ENCODE measurements around the gene SHBG.
"Not testable (repeated sequence)": the region's sequence is repeated elsewhere in the genome, so short reads cannot be mapped to it uniquely, and the experiment has no call there.

SHBG gene

GRCh38 chr17:7611635-7612293 lies 18.2 kb upstream of the SHBG start:
- DNase-seq (ENCODE audit: low read depth in 2 of 2), result no peak

GRCh38 chr17:7612294-7612640 lies 17.7 kb upstream of the SHBG start:
- no peak for DNase-seq (ENCODE audit: low read depth in 2 of 2)

- DNase-seq (ENCODE audit: low read depth in 2 of 2), result no peak
Measured at GRCh38 chr17:7613769-7614424, 16.0 kb upstream of the SHBG start.

GRCh38 chr17:7614425-7615264 lies 15.3 kb upstream of the SHBG start, which contains the start of gene FXR2:
Gene FXR2, minus strand, starts transcription at chr17:7614897. Its CDS starts 365 bp downstream, at chr17:7614532.
- peak; percentile 99 to 100 for DNase-seq (ENCODE audit: low read depth in 2 of 2)

GRCh38 chr17:7615265-7615747 lies 14.6 kb upstream of the SHBG start:
- no peak for DNase-seq (ENCODE audit: low read depth in 2 of 2)

- no peak for DNase-seq (ENCODE audit: low read depth in 2 of 2)
Measured at GRCh38 chr17:7618608-7619007, 11.3 kb upstream of the SHBG start.

- DNase-seq (ENCODE audit: low read depth in 2 of 2), result no peak
Measured at GRCh38 chr17:7620835-7621234, 9.1 kb upstream of the SHBG start.

GRCh38 chr17:7623661-7624060 lies 6.3 kb upstream of the SHBG start:
- no peak for DNase-seq (ENCODE audit: low read depth in 2 of 2)

- not testable (repeated sequence) for DNase-seq (ENCODE audit: low read depth in 2 of 2)
Measured at GRCh38 chr17:7625749-7626148, 4.2 kb upstream of the SHBG start.

- no peak for DNase-seq (ENCODE audit: low read depth in 2 of 2)
Measured at GRCh38 chr17:7626307-7626706, 3.6 kb upstream of the SHBG start.

- DNase-seq (ENCODE audit: low read depth in 2 of 2), result no peak
Measured at GRCh38 chr17:7626956-7627249, 3.0 kb upstream of the SHBG start.

GRCh38 chr17:7627250-7628121 lies 2.4 kb upstream of the SHBG start, which contains the start of gene SAT2:
Gene SAT2, minus strand, starts transcription at chr17:7627821. Its CDS starts 186 bp downstream, at chr17:7627635.
- peak; percentile 78 to 85 for DNase-seq (ENCODE audit: low read depth in 2 of 2)

GRCh38 chr17:7631398-7632380 lies 1.8 kb downstream of the SHBG start:
- no peak for DNase-seq (ENCODE audit: low read depth in 2 of 2)

- no peak for DNase-seq (ENCODE audit: low read depth in 2 of 2)
Measured at GRCh38 chr17:7632492-7632894, 2.6 kb downstream of the SHBG start.

- DNase-seq (ENCODE audit: low read depth in 2 of 2), result no peak
Measured at GRCh38 chr17:7633093-7633492, 3.2 kb downstream of the SHBG start.

GRCh38 chr17:7634384-7634783 lies 4.4 kb downstream of the SHBG start:
- peak in 1 of 2 donors; percentile 8 for DNase-seq (ENCODE audit: low read depth in 2 of 2)

GRCh38 chr17:7636163-7636562 lies 6.2 kb downstream of the SHBG start:
- no peak for DNase-seq (ENCODE audit: low read depth in 2 of 2)

- DNase-seq (ENCODE audit: low read depth in 2 of 2), result no peak
Measured at GRCh38 chr17:7640783-7641182, 10.8 kb downstream of the SHBG start.

- not testable (repeated sequence) for DNase-seq (ENCODE audit: low read depth in 2 of 2)
Measured at GRCh38 chr17:7641635-7642034, 11.7 kb downstream of the SHBG start.

- DNase-seq (ENCODE audit: low read depth in 2 of 2), result no peak
Measured at GRCh38 chr17:7644775-7645174, 14.8 kb downstream of the SHBG start.

Data from stimulated activated CD8-positive, alpha-beta memory T cell treated with anti-CD3 and anti-CD28 coated beads, Interleukin-2, amount 100 ng/mL, for 48 hours (primary cell).